Erythroblast (primary cell): Measurements from ENCODE around the gene SPDYE18.
"Not testable (repeated sequence)": the region's sequence is repeated elsewhere in the genome, so short reads cannot be mapped to it uniquely, and the experiment has no call there.

ENCODE experiments used
- GATA1 ChIP-seq: IDR thresholded peaks from 2 replicates; pipeline ENCODE4 v1.6.1; 2011; ENCODE audit warnings: low read depth, mild to moderate bottlenecking, control low read depth, low read length, moderate library complexity
- POLR2A ChIP-seq: IDR thresholded peaks from 2 replicates; pipeline ENCODE4 v1.6.1; 2011; ENCODE audit warnings: mild to moderate bottlenecking, low read length

DNA sequence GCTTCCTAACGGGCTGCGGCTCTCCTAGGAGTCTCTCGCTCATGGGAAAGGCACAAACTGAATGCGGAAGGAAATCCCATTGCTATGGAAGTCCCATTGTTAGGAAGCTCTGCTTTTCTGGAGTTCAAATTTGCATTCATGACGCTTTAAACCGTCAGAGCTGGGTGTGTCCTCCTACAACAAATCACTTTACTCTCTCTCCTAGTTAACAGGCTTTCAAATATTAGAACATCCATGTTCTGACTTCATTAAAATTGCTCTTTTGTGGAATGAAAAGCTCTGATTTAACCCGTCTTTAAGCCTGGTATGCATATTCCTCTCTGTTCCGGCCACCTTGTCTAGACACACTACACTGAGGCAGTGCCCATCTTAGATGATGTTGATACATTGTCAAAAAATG lies 30.1 kb downstream of the SPDYE18 start, which contains the start of gene SPDYE17:
- TF ChIP-seq POLR2A, GATA1: not testable (repeated sequence)
